ENCODE measurements around the gene AKAP14. TPM values are rescaled to one million over a fixed set of nuclear protein-coding genes. Genes with fewer than 3 reads are reported as not detected.

Gene AKAP14
- 0.35 TPM for polyA plus RNA-seq (2013, experiment 1 of 2)
- polyA plus RNA-seq (2013, experiment 2 of 2) = 0.18 TPM

DNA sequence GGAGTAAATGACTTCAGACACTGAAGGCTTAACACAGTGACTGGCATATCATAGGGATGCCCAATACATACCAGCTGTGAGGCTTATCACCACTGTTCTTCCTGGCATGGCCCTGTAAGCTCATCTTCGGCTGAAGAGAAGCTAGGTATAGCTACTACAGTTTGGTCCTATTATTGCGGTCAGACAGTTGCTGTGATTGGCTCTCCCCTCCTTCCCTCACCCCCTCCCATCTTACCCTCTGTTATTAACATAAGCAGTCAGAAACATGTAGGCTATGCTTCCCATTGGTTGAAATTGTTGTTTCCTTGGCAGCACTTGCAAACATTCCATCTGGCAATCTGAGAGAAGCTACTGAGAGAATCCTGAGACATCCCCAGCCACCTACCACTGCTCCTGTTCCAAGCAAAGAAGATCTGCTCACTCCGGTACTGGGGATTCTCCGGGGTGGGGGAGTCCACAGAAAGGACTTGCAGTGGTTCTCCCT is at the start of gene AKAP14:
AKAP14 (plus strand) TSS at position 51 of the 484 bp plus-strand sequence. CDS start 7,331 bp downstream, outside the sequence.
- Histone ChIP-seq H3K4me1 (ENCODE audit: control insufficient read depth in 2 of 2, insufficient read depth in 1 of 2, low read depth in 1 of 2, low read length in 2 of 2) (no peaks in the 10 kb centered on the region), H3K9me3 (replicated peaks in 1 of 2; ENCODE audit: control insufficient read depth in 2 of 2, insufficient read depth in 1 of 2, low read depth in 1 of 2, low read length in 2 of 2) (no peaks in the 10 kb centered on the region), H3K4me2 (ENCODE audit: insufficient read depth, low read length, poor library complexity, severe bottlenecking) (no peak within 1 kb of the TSS), H3K36me3 (replicated peaks in 1 of 2; ENCODE audit: control insufficient read depth in 2 of 2, insufficient read depth in 2 of 2, low read length in 2 of 2) (no peaks in the 10 kb centered on the region), H4K91ac (ENCODE audit: low read depth, low read length, poor library complexity) (no peak within 1 kb of the TSS), H3K27ac (replicated peaks; ENCODE audit: low read length) (no peak within 1 kb of the TSS), H4K8ac (ENCODE audit: low read depth, low read length) (no peak within 1 kb of the TSS), H3K4ac (ENCODE audit: low read length) (no peak within 1 kb of the TSS), H2AK5ac (ENCODE audit: low read depth, low read length) (no peak within 1 kb of the TSS), H3K14ac (ENCODE audit: low read length) (no peak within 1 kb of the TSS), H3K18ac (ENCODE audit: low read length) (no peak within 1 kb of the TSS), H2BK120ac (ENCODE audit: low read depth, low read length) (no peak within 1 kb of the TSS), H3K23ac (ENCODE audit: low read depth, low read length, poor library complexity) (no peak within 1 kb of the TSS), H2BK5ac (ENCODE audit: low read length) (no peak within 1 kb of the TSS), H2AFZ (ENCODE audit: low read length) (no peak within 1 kb of the TSS), H3K27me3 (ENCODE audit: control insufficient read depth in 3 of 3, insufficient read depth in 3 of 3, low read depth in 1 of 3, low read length in 3 of 3) (no peaks in the 10 kb centered on the region), H2BK15ac (ENCODE audit: low read length) (no peak within 1 kb of the TSS), H3K79me1 (ENCODE audit: low read depth, low read length) (no peaks in the 10 kb centered on the region), H3K9ac (ENCODE audit: low read depth, low read length, poor library complexity) (no peak within 1 kb of the TSS), H3K4me3 (ENCODE audit: low read length in 2 of 2) (no peak within 1 kb of the TSS), H2BK12ac (ENCODE audit: low read length) (no peak within 1 kb of the TSS)
- no CpG with 5 or more reads among the region's 4 CpGs for WGBS, 2 donors (ENCODE audit: extremely low coverage in 2 of 2, insufficient read length in 2 of 2, insufficient replicate concordance in 1 of 2)
- DNase-seq (ENCODE audit: low spot score) = no peak

DNA sequence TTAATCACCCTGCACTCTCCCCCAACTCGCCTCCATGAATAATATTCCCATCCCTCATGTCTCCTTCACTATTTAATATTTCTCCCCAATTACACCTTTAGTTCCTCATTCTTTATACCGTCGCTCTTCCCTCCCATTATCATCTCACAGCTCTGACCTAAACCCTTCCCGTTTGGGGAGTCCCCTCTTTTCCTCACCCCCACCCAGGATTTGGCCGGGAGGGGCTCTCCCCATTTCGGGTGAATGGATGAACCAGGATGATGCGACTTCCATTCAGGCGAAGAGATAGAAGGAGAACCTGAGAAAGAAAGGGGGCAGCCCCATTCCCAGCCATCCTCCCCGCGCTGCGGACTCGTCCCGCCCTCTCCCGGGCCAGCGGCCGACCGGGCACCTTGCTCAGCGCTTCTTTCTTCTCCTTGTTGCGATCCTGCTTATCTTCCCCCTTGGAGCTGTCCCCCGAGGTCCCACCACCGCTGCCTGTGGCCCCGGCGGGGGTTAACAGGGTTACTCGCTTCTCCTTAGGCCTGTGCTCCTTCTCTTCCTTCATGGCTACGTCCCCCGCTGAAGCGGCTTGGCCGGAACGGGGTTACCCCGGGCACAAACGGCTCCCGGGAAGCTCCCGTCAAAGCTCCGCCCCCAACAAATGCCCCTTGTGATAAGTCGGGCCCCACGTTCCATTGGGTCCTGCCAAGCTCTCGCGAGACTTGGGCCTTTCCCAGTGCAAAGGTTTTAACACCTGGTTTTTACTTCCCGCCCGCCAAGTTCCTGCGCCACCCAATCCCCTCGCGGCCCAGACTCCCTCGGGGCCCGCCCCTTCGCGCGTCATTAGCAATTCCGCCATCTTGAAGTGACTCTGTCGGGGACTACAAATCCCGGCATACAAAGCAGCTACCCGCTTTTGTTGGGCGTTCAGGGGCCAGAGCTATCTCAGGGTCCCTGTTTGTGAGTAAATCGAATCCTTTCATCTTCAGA is 43.0 kb upstream of the AKAP14 start, which contains the start of gene UPF3B:
UPF3B (minus strand) TSS at position 582 of the 972 bp plus-strand sequence; CDS start at position 547, 35 bp downstream.
- Histone ChIP-seq H3K23ac (ENCODE audit: low read depth, low read length, poor library complexity) (no peak within 1 kb of the TSS), H3K14ac (ENCODE audit: low read length) (no peak within 1 kb of the TSS), H4K91ac (ENCODE audit: low read depth, low read length, poor library complexity) (no peak within 1 kb of the TSS), H4K8ac (ENCODE audit: low read depth, low read length) (no peak within 1 kb of the TSS), H3K9ac (ENCODE audit: low read depth, low read length, poor library complexity) (peak within 1 kb of the TSS; percentile 50), H3K18ac (ENCODE audit: low read length) (peak within 1 kb of the TSS; percentile 61), H3K4me1 (ENCODE audit: control insufficient read depth in 2 of 2, insufficient read depth in 1 of 2, low read depth in 1 of 2, low read length in 2 of 2) (no peaks in the 10 kb centered on the region), H3K9me3 (replicated peaks in 1 of 2; ENCODE audit: control insufficient read depth in 2 of 2, insufficient read depth in 1 of 2, low read depth in 1 of 2, low read length in 2 of 2) (no peaks in the 10 kb centered on the region), H3K4me2 (ENCODE audit: insufficient read depth, low read length, poor library complexity, severe bottlenecking) (peak within 1 kb of the TSS; percentile 54), H3K79me1 (ENCODE audit: low read depth, low read length) (no peaks in the 10 kb centered on the region), H2BK12ac (ENCODE audit: low read length) (no peak within 1 kb of the TSS), H2BK15ac (ENCODE audit: low read length) (no peak within 1 kb of the TSS), H2BK120ac (ENCODE audit: low read depth, low read length) (no peak within 1 kb of the TSS), H3K4ac (ENCODE audit: low read length) (no peak within 1 kb of the TSS), H3K4me3 (ENCODE audit: low read length in 2 of 2) (peak within 1 kb of the TSS; percentile 72 to 97), H3K27ac (replicated peaks; ENCODE audit: low read length) (peak within 1 kb of the TSS; percentile 72), H3K36me3 (replicated peaks in 1 of 2; ENCODE audit: control insufficient read depth in 2 of 2, insufficient read depth in 2 of 2, low read length in 2 of 2) (peaks cover 0 to 36% of the 10 kb centered on the region in 2 donors), H3K27me3 (ENCODE audit: control insufficient read depth in 3 of 3, insufficient read depth in 3 of 3, low read depth in 1 of 3, low read length in 3 of 3) (no peaks in the 10 kb centered on the region), H2AFZ (ENCODE audit: low read length) (peak within 1 kb of the TSS; percentile 92), H2AK5ac (ENCODE audit: low read depth, low read length) (no peak within 1 kb of the TSS), H2BK5ac (ENCODE audit: low read length) (no peak within 1 kb of the TSS)
- 100% methylated on average over 2 of the region's 54 CpGs for WGBS, 2 donors (ENCODE audit: extremely low coverage in 2 of 2, insufficient read length in 2 of 2, insufficient replicate concordance in 1 of 2)
- DNase-seq (ENCODE audit: low spot score) = peak; percentile 93

DNA sequence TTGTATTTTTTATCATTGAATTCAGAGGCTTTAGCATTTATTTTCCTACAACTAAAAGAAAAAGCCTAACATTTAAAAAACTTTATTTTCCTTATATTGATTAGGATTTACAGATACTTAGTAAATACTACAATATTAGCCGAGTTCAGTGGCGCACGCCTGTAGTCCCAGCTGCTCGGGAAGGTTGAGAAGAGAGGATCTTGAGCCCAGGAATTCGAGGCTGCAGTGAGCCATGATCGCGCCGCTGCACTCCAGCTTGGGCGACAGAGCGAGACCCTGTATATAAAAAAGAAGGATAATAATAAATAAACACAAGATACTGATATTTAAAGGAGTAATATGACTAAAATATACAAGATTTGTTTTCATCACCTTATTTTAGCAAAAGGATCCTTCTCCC is 42.2 kb upstream of the AKAP14 start:
- Histone ChIP-seq H2BK15ac (ENCODE audit: low read length) (no peak overlapping the region), H3K79me1 (ENCODE audit: low read depth, low read length) (no peaks in the 10 kb centered on the region), H3K36me3 (replicated peaks in 1 of 2; ENCODE audit: control insufficient read depth in 2 of 2, insufficient read depth in 2 of 2, low read length in 2 of 2) (peaks cover 0 to 30% of the 10 kb centered on the region in 2 donors), H4K8ac (ENCODE audit: low read depth, low read length) (no peak overlapping the region), H4K91ac (ENCODE audit: low read depth, low read length, poor library complexity) (no peak overlapping the region), H2AK5ac (ENCODE audit: low read depth, low read length) (no peak overlapping the region), H3K18ac (ENCODE audit: low read length) (no peak overlapping the region), H3K9me3 (replicated peaks in 1 of 2; ENCODE audit: control insufficient read depth in 2 of 2, insufficient read depth in 1 of 2, low read depth in 1 of 2, low read length in 2 of 2) (no peaks in the 10 kb centered on the region), H2BK12ac (ENCODE audit: low read length) (no peak overlapping the region), H3K27ac (replicated peaks; ENCODE audit: low read length) (no peak overlapping the region), H3K4ac (ENCODE audit: low read length) (no peak overlapping the region), H3K27me3 (ENCODE audit: control insufficient read depth in 3 of 3, insufficient read depth in 3 of 3, low read depth in 1 of 3, low read length in 3 of 3) (no peaks in the 10 kb centered on the region), H3K23ac (ENCODE audit: low read depth, low read length, poor library complexity) (no peak overlapping the region), H3K14ac (ENCODE audit: low read length) (no peak overlapping the region), H3K4me2 (ENCODE audit: insufficient read depth, low read length, poor library complexity, severe bottlenecking) (no peak overlapping the region), H2BK120ac (ENCODE audit: low read depth, low read length) (no peak overlapping the region), H2AFZ (ENCODE audit: low read length) (peak overlapping the region; percentile 77), H2BK5ac (ENCODE audit: low read length) (no peak overlapping the region), H3K4me1 (ENCODE audit: control insufficient read depth in 2 of 2, insufficient read depth in 1 of 2, low read depth in 1 of 2, low read length in 2 of 2) (no peaks in the 10 kb centered on the region), H3K4me3 (ENCODE audit: low read length in 2 of 2) (peak overlapping the region in 1 of 2 donors; percentile 46), H3K9ac (ENCODE audit: low read depth, low read length, poor library complexity) (no peak overlapping the region)
- WGBS, 2 donors (ENCODE audit: extremely low coverage in 2 of 2, insufficient read length in 2 of 2, insufficient replicate concordance in 1 of 2) = no CpG with 5 or more reads among the region's 10 CpGs
- no peak for DNase-seq (ENCODE audit: low spot score)

DNA sequence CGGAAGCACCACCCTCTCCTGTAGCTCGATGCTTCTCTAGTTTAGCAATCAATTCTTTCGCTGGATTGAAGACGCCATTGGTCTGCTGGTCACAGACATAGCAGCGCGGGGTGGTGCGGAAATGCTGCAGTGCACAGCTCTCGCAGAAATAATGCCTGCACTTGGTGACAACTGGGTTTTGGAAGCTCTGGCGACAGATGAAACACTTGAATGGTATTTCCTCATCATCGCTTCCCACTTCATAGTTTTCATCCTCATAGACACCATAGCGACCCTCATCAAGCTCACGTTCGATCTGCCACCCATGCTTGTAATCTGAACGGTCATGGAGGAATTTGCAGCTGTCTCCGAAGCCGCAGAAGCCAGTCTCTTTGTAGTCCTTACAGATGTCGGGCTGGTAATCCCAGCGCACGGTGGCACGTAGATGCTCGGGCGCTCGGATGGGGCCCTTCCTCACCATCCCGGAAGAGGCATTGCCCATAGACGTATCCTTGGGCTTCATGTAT is 25.0 kb upstream of the AKAP14 start:
- no peak overlapping the region for H3K14ac ChIP-seq (ENCODE audit: low read length)
- no peak overlapping the region for H3K23ac ChIP-seq (ENCODE audit: low read depth, low read length, poor library complexity)
- H3K4me2 ChIP-seq (ENCODE audit: insufficient read depth, low read length, poor library complexity, severe bottlenecking) = peak overlapping the region; percentile 57
- no CpG with 5 or more reads among the region's 25 CpGs for WGBS, 2 donors (ENCODE audit: extremely low coverage in 2 of 2, insufficient read length in 2 of 2, insufficient replicate concordance in 1 of 2)
- no peak overlapping the region for H2AK5ac ChIP-seq (ENCODE audit: low read depth, low read length)
- H3K4ac ChIP-seq (ENCODE audit: low read length) = no peak overlapping the region
- no peak for DNase-seq (ENCODE audit: low spot score)
- peak overlapping the region; percentile 63 for H3K9ac ChIP-seq (ENCODE audit: low read depth, low read length, poor library complexity)
- peak overlapping the region; percentile 88 to 96 for H3K4me3 ChIP-seq (ENCODE audit: low read length in 2 of 2)
- H3K36me3 ChIP-seq (replicated peaks in 1 of 2; ENCODE audit: control insufficient read depth in 2 of 2, insufficient read depth in 2 of 2, low read length in 2 of 2) = peaks cover 0 to 2% of the 10 kb centered on the region in 2 donors
- no peaks in the 10 kb centered on the region for H3K9me3 ChIP-seq (replicated peaks in 1 of 2; ENCODE audit: control insufficient read depth in 2 of 2, insufficient read depth in 1 of 2, low read depth in 1 of 2, low read length in 2 of 2)
- H2AFZ ChIP-seq (ENCODE audit: low read length) = peak overlapping the region; percentile 94
- no peak overlapping the region for H4K8ac ChIP-seq (ENCODE audit: low read depth, low read length)
- peaks cover 1% of the 10 kb centered on the region for H3K79me1 ChIP-seq (ENCODE audit: low read depth, low read length)
- H3K27ac ChIP-seq (replicated peaks; ENCODE audit: low read length) = no peak overlapping the region
- no peak overlapping the region for H2BK15ac ChIP-seq (ENCODE audit: low read length)
- no peak overlapping the region for H2BK5ac ChIP-seq (ENCODE audit: low read length)
- H3K18ac ChIP-seq (ENCODE audit: low read length) = no peak overlapping the region
- H3K27me3 ChIP-seq (ENCODE audit: control insufficient read depth in 3 of 3, insufficient read depth in 3 of 3, low read depth in 1 of 3, low read length in 3 of 3) = no peaks in the 10 kb centered on the region
- no peak overlapping the region for H2BK120ac ChIP-seq (ENCODE audit: low read depth, low read length)
- no peaks in the 10 kb centered on the region for H3K4me1 ChIP-seq (ENCODE audit: control insufficient read depth in 2 of 2, insufficient read depth in 1 of 2, low read depth in 1 of 2, low read length in 2 of 2)
- H4K91ac ChIP-seq (ENCODE audit: low read depth, low read length, poor library complexity) = no peak overlapping the region
- H2BK12ac ChIP-seq (ENCODE audit: low read length) = no peak overlapping the region

Measured in neuronal stem cell (in vitro differentiated cells).